GM12873 (cell line): ENCODE data around the gene SLC38A10.

Experiments used
- TF ChIP-seq, protein P1 (sequence below): IDR thresholded peaks from 2 replicates; pipeline ENCODE4 v1.5.1; 2012; ENCODE audit warnings: low read depth, mild to moderate bottlenecking, moderate library complexity, low read length, control low read depth; ENCODE audit not compliant: insufficient read depth; ENCODE audit errors: missing control alignments

SLC38A10 gene

GRCh38 chr17:81333616-81334368, 38.7 kb upstream of the SLC38A10 start:
- TF ChIP-seq, protein P1, sequence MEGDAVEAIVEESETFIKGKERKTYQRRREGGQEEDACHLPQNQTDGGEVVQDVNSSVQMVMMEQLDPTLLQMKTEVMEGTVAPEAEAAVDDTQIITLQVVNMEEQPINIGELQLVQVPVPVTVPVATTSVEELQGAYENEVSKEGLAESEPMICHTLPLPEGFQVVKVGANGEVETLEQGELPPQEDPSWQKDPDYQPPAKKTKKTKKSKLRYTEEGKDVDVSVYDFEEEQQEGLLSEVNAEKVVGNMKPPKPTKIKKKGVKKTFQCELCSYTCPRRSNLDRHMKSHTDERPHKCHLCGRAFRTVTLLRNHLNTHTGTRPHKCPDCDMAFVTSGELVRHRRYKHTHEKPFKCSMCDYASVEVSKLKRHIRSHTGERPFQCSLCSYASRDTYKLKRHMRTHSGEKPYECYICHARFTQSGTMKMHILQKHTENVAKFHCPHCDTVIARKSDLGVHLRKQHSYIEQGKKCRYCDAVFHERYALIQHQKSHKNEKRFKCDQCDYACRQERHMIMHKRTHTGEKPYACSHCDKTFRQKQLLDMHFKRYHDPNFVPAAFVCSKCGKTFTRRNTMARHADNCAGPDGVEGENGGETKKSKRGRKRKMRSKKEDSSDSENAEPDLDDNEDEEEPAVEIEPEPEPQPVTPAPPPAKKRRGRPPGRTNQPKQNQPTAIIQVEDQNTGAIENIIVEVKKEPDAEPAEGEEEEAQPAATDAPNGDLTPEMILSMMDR, result no peak

DNA sequence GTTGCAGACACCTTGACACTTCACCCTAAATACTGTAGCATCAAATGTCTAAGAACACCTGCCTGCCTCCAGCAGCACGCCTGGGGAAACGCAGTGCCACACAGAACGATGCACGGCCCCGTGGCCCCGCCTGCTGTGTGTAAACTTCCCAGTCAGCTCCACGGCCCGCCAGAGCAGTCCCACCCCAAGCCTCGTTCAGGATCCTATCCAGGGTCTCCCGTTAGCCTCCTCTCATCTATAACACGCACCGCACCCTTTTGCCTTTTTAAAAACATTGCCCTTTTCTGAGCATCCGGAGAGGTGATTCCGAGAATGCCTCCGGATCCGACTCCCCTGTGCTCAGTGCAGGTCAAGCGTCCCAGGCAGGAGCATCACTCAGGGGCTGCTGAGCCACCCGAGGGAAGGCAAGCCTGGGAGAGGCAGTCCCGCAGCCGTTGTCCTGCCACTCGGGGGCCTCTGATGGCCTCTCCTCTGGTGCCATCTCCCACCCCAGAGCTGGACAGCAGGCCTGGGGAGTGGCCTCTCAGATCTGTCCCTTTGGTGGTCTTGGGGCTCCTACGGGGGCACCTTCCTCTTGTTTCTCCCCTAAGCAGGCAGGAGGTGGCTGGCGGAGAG, 37.9 kb upstream of the SLC38A10 start:
- TF ChIP-seq, protein P1, result no peak

DNA sequence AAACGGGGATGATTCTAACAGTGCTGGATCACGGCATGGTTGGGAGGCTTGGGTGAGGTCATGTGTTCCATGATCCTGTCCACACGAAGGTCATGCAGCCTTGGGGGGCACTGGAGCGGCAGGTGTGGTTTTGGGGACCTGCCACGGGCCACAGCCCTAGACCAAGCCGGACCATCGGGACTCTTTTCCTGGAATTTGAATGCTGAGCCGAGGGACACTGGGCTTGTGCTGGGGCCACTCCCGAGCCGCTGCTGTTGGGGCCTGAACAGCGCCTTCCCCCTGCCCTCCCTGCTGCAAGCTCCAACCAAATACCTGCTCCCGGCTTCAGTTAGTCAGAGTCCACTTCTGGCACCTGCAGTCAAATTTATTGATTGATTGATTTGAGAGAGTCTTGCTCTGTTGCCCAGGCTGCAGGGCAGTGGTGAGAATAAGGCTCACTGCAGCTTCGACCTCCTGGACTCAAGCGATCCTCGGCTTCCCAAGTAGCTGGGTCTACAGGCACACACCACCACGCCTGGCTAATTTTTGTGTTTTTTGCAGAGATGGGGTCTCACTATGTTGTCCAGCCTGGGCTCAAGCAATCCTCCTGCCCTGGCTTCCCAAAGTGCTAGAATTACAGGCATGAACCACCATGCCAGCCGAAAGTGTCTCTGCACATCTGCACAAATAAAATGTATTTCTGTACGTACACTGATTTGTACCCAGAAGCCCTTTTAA, 37.2 kb upstream of the SLC38A10 start:
- TF ChIP-seq, protein P1, result no peak

- TF ChIP-seq, protein P1, result no peak
Observed at GRCh38 chr17:81331527-81332043, 36.5 kb upstream of the SLC38A10 start.

- TF ChIP-seq, protein P1, result no peak
Observed at GRCh38 chr17:81330884-81331245, 35.8 kb upstream of the SLC38A10 start.

GRCh38 chr17:81329927-81330883, 35.1 kb upstream of the SLC38A10 start:
- TF ChIP-seq, protein P1, result no peak
